Uterus (tissue), 4 donors: ENCODE results near the gene UFC1. TPM values are rescaled to one million over a fixed set of nuclear protein-coding genes. Genes with fewer than 3 reads are reported as not detected.

Experiments used
- DNase-seq, 2 donors: peaks; one replicate each; pipeline ENCODE4 v3.0.0-alpha.2; 2019 to 2020
- H3K27ac ChIP-seq, 2 donors: fragments of 200-600 bp; sonication (generic); 1 replicate in 1 of 2; 2 replicates in 1 of 2; pipeline ENCODE4 v1.5.1; 2016 to 2018
- H3K27me3 ChIP-seq, 2 donors: fragments of 200-600 bp; sonication (generic); one replicate each; pipeline ENCODE4 v1.5.1; 2018 to 2019; ENCODE audit warnings: control low read depth in 1 of 2
- H3K36me3 ChIP-seq, 2 donors: fragments of 200-600 bp; sonication (generic); one replicate each; pipeline ENCODE4 v1.5.1; 2019; ENCODE audit warnings: control low read depth in 1 of 2
- H3K4me1 ChIP-seq, 2 donors: fragments of 200-600 bp; sonication (generic); one replicate each; pipeline ENCODE4 v1.5.1; 2018 to 2019; ENCODE audit warnings: control low read depth in 1 of 2
- H3K4me3 ChIP-seq, 2 donors: fragments of 200-600 bp; sonication (generic); 1 replicate in 1 of 2; 2 replicates in 1 of 2; pipeline ENCODE4 v1.5.1; 2018 to 2019; ENCODE audit warnings: mild to moderate bottlenecking in 1 of 2
- H3K9me3 ChIP-seq, 2 donors: fragments of 200-600 bp; sonication (generic); one replicate each; pipeline ENCODE4 v1.5.1; 2019; ENCODE audit warnings: control low read depth in 1 of 2
- CTCF ChIP-seq, 4 experiments: fragments of 200-600 bp in 2 of 4; fragments of 450-650 bp in 2 of 4; sonication (generic) in 2 of 4; IDR thresholded peaks; one replicate each; pipeline ENCODE4 v1.5.1; 2016 to 2019; ENCODE audit warnings: antibody characterized with exemption in 4 of 4, mild to moderate bottlenecking in 2 of 4, moderate library complexity in 1 of 4
- POLR2A ChIP-seq, 2 donors: fragments of 450-650 bp; IDR thresholded peaks; one replicate each; pipeline ENCODE4 v1.6.1; 2016; ENCODE audit warnings: antibody characterized with exemption in 2 of 2, mild to moderate bottlenecking in 1 of 2, moderate library complexity in 1 of 2
- intact Hi-C: fragments of 100-400 bp; cut with DNase I; formaldehyde crosslinking; loops from one replicate; pipeline ENCODE4 v1.15.1; 2023; ENCODE audit warnings: low total_unique reads
- total RNA-seq, 4 donors: library from RNA; depleted of rRNA in 3 of 4; stranded (reverse); fragments of >200 nt in 3 of 4; gene quantifications; one replicate each; pipeline versions ENCODE4 v1.1.0 to v1.2.4, GENCODE V29; 2014 to 2023
- donor health status: DM: yes; HTN: yes; CAD: no.

UFC1 gene
- total RNA-seq, 4 donors from 2014 or later, result 2.0 to 111 (median 62.9) TPM

DNA sequence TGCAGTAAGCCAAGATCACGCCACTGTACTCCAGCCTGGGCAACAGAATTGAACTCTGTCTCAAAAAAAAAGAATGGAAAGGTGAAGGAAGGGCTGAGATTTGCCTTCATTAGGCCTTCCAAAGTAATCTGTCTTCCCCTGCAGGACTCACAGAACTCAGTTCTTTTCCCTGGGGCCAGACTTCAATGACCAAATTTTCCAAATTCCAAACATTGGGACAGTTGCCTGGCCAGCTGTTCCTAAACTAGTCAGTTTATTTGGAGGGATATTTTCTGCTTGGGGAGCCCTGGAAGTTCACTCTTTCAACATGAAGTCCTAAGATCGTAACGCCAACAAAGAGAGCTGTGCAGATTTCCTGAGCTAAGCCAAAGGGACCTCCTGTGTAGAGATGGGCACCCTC is 15.9 kb upstream of the UFC1 start:
- Histone ChIP-seq H3K36me3 (no peaks in the 10 kb centered on the region), H3K9me3 (no peaks in the 10 kb centered on the region), H3K4me3 (no peak overlapping the region), H3K27me3 (no peaks in the 10 kb centered on the region), H3K4me1 (peaks cover 0 to 3% of the 10 kb centered on the region in 2 donors), H3K27ac (no peak overlapping the region)
- TF ChIP-seq POLR2A (IDR thresholded peaks at IDR 0.05), result no peak
- TF ChIP-seq CTCF (IDR thresholded peaks at IDR 0.05), result no peak
- intact Hi-C loops, result no loop called here
- no peak for DNase-seq

GRCh38 chr1:161138431-161138830 is 15.3 kb upstream of the UFC1 start:
- DNase-seq, result no peak
- Histone ChIP-seq H3K9me3 (no peaks in the 10 kb centered on the region), H3K4me3 (no peak overlapping the region), H3K4me1 (peaks cover 0 to 3% of the 10 kb centered on the region in 2 donors), H3K27ac (no peak overlapping the region), H3K36me3 (no peaks in the 10 kb centered on the region), H3K27me3 (no peaks in the 10 kb centered on the region)
- TF ChIP-seq CTCF (IDR thresholded peaks at IDR 0.05), result no peak
- TF ChIP-seq POLR2A (IDR thresholded peaks at IDR 0.05), result no peak
- intact Hi-C loops, result no loop called here

GRCh38 chr1:161139766-161140165 is 14.0 kb upstream of the UFC1 start:
- no peaks in the 10 kb centered on the region for H3K4me1 ChIP-seq
- peak in 3 of 4 experiments; percentile 18 to 31 (median 23) for TF ChIP-seq CTCF (IDR thresholded peaks at IDR 0.05)
- TF ChIP-seq POLR2A (IDR thresholded peaks at IDR 0.05), result no peak
- intact Hi-C loops, result no loop called here
- DNase-seq, result no peak
- no peaks in the 10 kb centered on the region for H3K9me3 ChIP-seq
- no peaks in the 10 kb centered on the region for H3K36me3 ChIP-seq
- no peak overlapping the region for H3K27ac ChIP-seq
- H3K27me3 ChIP-seq, result no peaks in the 10 kb centered on the region
- H3K4me3 ChIP-seq, result no peak overlapping the region

- no peak for DNase-seq
- Histone ChIP-seq H3K27me3 (no peaks in the 10 kb centered on the region), H3K4me3 (no peak overlapping the region), H3K36me3 (no peaks in the 10 kb centered on the region), H3K27ac (no peak overlapping the region), H3K9me3 (no peaks in the 10 kb centered on the region), H3K4me1 (no peaks in the 10 kb centered on the region)
- TF ChIP-seq POLR2A (IDR thresholded peaks at IDR 0.05) (no peak), CTCF (IDR thresholded peaks at IDR 0.05) (no peak)
- intact Hi-C loops, result no loop called here
Measured at GRCh38 chr1:161140755-161141400, 12.9 kb upstream of the UFC1 start.

- Histone ChIP-seq H3K27ac (no peak overlapping the region), H3K36me3 (no peaks in the 10 kb centered on the region), H3K9me3 (no peaks in the 10 kb centered on the region), H3K4me1 (no peaks in the 10 kb centered on the region), H3K4me3 (no peak overlapping the region), H3K27me3 (no peaks in the 10 kb centered on the region)
- no peak for DNase-seq
- intact Hi-C loops, result no loop called here
- TF ChIP-seq CTCF (IDR thresholded peaks at IDR 0.05), result no peak
- no peak for TF ChIP-seq POLR2A (IDR thresholded peaks at IDR 0.05)
Measured at GRCh38 chr1:161145832-161146231, 7.9 kb upstream of the UFC1 start.
